AG08395 (cell line): ENCODE results near the gene GLB1L3.
"Not testable (repeated sequence)": the region's sequence is repeated elsewhere in the genome, so short reads cannot be mapped to it uniquely, and the experiment has no call there.

Experiments used
- DNase-seq: peaks from one replicate; pipeline ENCODE4 v3.0.0; 2012; ENCODE audit warnings: mixed read lengths, low spot score

Gene GLB1L3

GRCh38 chr11:134276396-134277182 is 410 bp downstream of the GLB1L3 start:
- no peak for DNase-seq

GRCh38 chr11:134277183-134278001 is 1.2 kb downstream of the GLB1L3 start:
- no peak for DNase-seq

- no peak for DNase-seq
Observed at GRCh38 chr11:134278356-134278755, 2.2 kb downstream of the GLB1L3 start.

GRCh38 chr11:134281635-134282034 is 5.5 kb downstream of the GLB1L3 start:
- DNase-seq, result not testable (repeated sequence)

- no peak for DNase-seq
Observed at GRCh38 chr11:134282121-134283045, 6.2 kb downstream of the GLB1L3 start.

- no peak for DNase-seq
Observed at GRCh38 chr11:134283461-134284230, 7.5 kb downstream of the GLB1L3 start.

GRCh38 chr11:134284349-134284748 is 8.2 kb downstream of the GLB1L3 start:
- DNase-seq, result not testable (repeated sequence)

GRCh38 chr11:134287561-134287960 is 11.4 kb downstream of the GLB1L3 start:
- DNase-seq, result no peak

GRCh38 chr11:134288486-134288885 is 12.3 kb downstream of the GLB1L3 start:
- DNase-seq, result no peak

GRCh38 chr11:134289167-134289566 is 13.0 kb downstream of the GLB1L3 start:
- no peak for DNase-seq

GRCh38 chr11:134289789-134290188 is 13.6 kb downstream of the GLB1L3 start:
- no peak for DNase-seq

GRCh38 chr11:134290646-134291045 is 14.5 kb downstream of the GLB1L3 start:
- no peak for DNase-seq

- DNase-seq, result no peak
Observed at GRCh38 chr11:134291196-134291595, 15.0 kb downstream of the GLB1L3 start.

- no peak for DNase-seq
Observed at GRCh38 chr11:134292661-134293060, 16.5 kb downstream of the GLB1L3 start.

GRCh38 chr11:134293119-134294113 is 17.2 kb downstream of the GLB1L3 start:
- no peak for DNase-seq

- no peak for DNase-seq
Observed at GRCh38 chr11:134294664-134295063, 18.5 kb downstream of the GLB1L3 start.

GRCh38 chr11:134312223-134312622 is 36.0 kb downstream of the GLB1L3 start:
- DNase-seq, result no peak

GRCh38 chr11:134312807-134313206 is 36.6 kb downstream of the GLB1L3 start:
- DNase-seq, result no peak

- no peak for DNase-seq
Observed at GRCh38 chr11:134313379-134313778, 37.2 kb downstream of the GLB1L3 start.
